ENCODE data around the gene THRA. TPM values are rescaled to one million over a fixed set of nuclear protein-coding genes. Genes with fewer than 3 reads are reported as not detected.

Gene THRA
- total RNA-seq, 1 donor from 2014 or later: 37.0 TPM

DNA sequence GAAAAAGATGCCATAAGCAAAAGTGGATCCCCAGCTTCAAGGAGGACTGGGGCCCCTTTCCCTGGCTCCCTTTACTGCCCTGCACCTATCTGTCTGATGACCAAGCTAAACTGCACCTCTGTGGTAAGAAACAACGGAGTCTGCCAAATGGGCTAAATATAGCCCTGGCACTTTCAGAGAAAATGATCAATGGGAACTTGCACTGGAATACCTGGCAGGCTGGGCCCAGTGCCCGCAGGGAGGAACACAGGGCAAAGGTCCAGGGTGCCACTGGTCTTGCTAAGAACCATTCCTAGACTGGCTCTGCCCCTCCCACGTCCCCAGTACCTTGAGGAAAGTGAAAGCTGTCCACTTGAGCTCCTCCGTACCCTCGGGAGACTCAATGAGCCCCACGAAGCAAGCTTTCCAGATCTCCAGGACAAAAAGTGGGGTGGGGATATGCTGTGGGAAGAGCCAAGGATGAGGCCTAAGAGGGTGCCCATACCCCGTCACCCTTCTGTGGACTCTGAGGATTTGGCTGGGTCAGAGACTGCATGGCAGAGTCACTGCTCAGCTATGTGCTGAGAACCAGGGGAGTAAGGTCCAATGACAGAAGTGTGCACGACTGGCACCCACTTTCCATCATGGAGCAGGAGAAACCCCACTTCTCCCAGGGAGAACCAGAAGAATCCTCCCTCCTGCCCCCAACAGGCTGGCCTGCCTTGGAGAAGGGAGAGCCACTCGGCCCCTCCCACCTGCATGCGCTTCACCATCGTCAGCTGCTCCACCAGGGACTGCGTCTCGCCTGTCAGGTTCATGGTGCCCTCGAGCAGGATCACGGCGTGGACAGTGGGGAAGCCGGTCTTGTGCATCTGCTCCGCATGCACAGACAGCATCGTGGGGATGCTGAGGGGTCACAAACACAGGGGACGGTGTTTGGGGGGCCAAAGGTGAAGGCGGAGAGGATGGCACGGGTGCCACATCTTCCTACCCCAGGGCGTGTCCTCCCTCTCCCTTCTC is 30.1 kb upstream of the THRA start:
- no peak for DNase-seq (ENCODE audit: extremely low spot score, unreplicated experiment)
- Mint-ChIP-seq H3K9me3 (no peaks in the 10 kb centered on the region), H3K27ac (no peak overlapping the region), H3K4me1 (ENCODE audit: unreplicated experiment) (no peaks in the 10 kb centered on the region), H3K4me3 (no peak overlapping the region), H3K36me3 (peaks cover 15% of the 10 kb centered on the region), H3K27me3 (no peaks in the 10 kb centered on the region)
- TF ChIP-seq, protein P1, sequence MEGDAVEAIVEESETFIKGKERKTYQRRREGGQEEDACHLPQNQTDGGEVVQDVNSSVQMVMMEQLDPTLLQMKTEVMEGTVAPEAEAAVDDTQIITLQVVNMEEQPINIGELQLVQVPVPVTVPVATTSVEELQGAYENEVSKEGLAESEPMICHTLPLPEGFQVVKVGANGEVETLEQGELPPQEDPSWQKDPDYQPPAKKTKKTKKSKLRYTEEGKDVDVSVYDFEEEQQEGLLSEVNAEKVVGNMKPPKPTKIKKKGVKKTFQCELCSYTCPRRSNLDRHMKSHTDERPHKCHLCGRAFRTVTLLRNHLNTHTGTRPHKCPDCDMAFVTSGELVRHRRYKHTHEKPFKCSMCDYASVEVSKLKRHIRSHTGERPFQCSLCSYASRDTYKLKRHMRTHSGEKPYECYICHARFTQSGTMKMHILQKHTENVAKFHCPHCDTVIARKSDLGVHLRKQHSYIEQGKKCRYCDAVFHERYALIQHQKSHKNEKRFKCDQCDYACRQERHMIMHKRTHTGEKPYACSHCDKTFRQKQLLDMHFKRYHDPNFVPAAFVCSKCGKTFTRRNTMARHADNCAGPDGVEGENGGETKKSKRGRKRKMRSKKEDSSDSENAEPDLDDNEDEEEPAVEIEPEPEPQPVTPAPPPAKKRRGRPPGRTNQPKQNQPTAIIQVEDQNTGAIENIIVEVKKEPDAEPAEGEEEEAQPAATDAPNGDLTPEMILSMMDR (conservative IDR thresholded peaks at IDR 0.05): no peak

DNA sequence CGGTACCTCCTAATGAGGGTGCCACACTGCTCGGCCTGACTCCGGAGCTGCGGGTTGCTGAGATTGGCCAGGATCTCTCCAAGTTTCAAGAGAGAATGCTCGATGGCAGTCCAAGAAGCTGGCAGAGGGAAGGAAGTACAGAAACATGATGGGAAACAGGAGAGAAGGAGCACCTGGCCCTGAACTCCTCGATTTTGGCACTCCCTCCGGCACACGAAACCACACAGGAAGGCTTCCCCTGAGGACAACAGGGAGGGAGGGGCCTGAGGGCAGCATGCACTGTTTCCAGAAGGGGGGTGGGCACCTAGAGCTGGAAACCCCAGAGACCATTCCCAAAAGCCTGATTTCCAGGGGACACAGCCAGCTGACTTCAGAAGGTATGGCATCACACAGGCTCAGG is 29.4 kb upstream of the THRA start:
- DNase-seq (ENCODE audit: extremely low spot score, unreplicated experiment): no peak
- no peaks in the 10 kb centered on the region for H3K9me3 Mint-ChIP-seq
- no peaks in the 10 kb centered on the region for H3K4me1 Mint-ChIP-seq (ENCODE audit: unreplicated experiment)
- peaks cover 15% of the 10 kb centered on the region for H3K36me3 Mint-ChIP-seq
- H3K4me3 Mint-ChIP-seq: no peak overlapping the region
- no peak overlapping the region for H3K27ac Mint-ChIP-seq
- H3K27me3 Mint-ChIP-seq: no peaks in the 10 kb centered on the region
- TF ChIP-seq, protein P1 (conservative IDR thresholded peaks at IDR 0.05): no peak

DNA sequence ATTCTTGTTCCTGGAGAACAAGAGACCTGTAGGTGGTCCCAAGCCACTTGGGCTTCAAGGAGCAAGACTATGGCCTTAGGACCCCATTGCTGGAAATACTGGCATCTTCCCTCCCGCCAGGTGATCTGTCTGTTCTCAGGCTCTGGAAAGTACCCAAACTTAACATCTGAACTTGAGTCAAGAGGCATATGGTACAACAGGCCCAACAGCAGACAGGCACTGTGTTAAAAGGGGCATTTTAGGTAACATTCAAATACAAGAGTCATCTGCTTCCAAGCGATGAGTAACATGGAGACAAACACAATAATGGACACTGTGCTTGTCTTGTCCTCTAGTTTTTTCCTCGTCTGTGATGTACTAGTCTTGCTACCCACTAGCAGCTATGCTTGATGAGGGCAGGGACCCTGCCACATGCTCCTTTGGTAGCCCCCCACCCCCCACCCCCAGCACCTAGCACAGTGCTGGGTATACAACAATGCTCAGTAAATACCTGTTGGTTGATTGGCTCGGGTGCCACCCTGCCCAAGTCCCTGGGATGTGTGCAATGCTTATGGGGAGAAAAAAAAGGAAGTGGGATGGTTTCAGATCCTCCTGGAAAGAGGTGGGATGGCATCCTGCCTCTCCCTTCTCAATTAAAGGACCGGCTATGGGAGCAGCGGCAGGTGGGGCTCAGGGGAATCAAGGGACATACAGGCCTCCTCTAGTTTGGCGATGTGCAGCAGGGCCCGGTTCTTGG is 28.2 kb upstream of the THRA start:
- H3K27me3 Mint-ChIP-seq: no peaks in the 10 kb centered on the region
- TF ChIP-seq, protein P1 (conservative IDR thresholded peaks at IDR 0.05): no peak
- DNase-seq (ENCODE audit: extremely low spot score, unreplicated experiment): no peak
- H3K27ac Mint-ChIP-seq: no peak overlapping the region
- peaks cover 14% of the 10 kb centered on the region for H3K36me3 Mint-ChIP-seq
- no peaks in the 10 kb centered on the region for H3K9me3 Mint-ChIP-seq
- H3K4me3 Mint-ChIP-seq: no peak overlapping the region
- peaks cover 10% of the 10 kb centered on the region for H3K4me1 Mint-ChIP-seq (ENCODE audit: unreplicated experiment)

DNA sequence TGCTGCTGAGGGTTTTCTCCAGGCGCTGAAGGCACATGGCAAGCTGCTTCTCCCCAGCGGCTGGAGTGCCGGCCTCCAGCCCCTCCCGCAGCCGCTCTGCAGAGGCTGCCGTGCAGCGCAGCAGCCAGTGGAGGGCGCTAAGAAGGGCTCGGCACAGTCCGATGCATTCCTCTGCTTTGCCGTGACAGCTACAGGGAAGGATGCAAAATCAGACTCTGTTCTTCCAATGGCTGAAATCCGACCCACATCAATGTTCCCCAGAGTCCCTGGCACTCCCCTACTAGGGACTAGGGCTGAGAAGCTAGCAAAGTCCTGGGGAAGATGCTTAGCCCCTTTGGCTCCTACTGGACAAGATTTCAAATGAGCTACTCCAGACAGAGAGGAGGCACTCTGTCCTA is 27.6 kb upstream of the THRA start:
- no peak for DNase-seq (ENCODE audit: extremely low spot score, unreplicated experiment)
- no peak overlapping the region for H3K27ac Mint-ChIP-seq
- TF ChIP-seq, protein P1 (conservative IDR thresholded peaks at IDR 0.05): peak; percentile 79

DNA sequence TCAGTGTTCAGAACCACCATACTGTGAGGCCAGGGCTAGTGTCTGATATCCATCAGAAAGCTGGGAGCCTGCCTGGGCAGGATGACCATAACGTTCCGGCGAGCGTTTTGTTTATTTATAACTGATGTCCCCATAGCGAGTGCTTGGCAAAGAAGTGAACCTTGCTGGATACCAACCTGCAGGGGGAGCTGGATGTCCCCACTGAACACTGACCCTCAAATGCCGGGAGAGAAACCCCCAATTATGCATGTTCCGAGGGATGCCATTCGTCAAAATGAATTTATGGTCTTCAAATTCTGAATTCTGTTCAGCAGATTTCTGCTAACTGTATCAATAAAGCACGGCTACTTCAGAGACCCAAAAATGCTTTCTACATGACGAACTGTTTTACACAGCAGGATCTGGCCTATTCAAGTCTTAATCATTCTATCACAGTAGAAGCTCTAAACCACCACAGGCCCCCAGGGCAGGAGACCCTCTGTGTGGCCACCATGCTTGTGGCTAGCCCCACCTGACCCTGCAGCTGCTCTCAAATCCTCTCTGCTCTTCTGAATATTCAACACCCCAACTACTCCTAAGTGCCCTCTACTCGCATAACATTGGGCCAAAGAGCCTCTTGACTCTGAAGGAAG is 23.8 kb upstream of the THRA start:
- Mint-ChIP-seq H3K36me3 (peaks cover 4% of the 10 kb centered on the region), H3K9me3 (no peaks in the 10 kb centered on the region), H3K27me3 (no peaks in the 10 kb centered on the region), H3K4me1 (ENCODE audit: unreplicated experiment) (peaks cover 10% of the 10 kb centered on the region), H3K4me3 (no peak overlapping the region), H3K27ac (peak overlapping the region; percentile 50)
- DNase-seq (ENCODE audit: extremely low spot score, unreplicated experiment): no peak
- TF ChIP-seq, protein P1 (conservative IDR thresholded peaks at IDR 0.05): peak; percentile 71

More for the DNA sequence above, 27.6 kb upstream of the THRA start:
- Mint-ChIP-seq H3K36me3 (peaks cover 11% of the 10 kb centered on the region), H3K27me3 (no peaks in the 10 kb centered on the region), H3K9me3 (no peaks in the 10 kb centered on the region), H3K4me3 (no peak overlapping the region), H3K4me1 (ENCODE audit: unreplicated experiment) (peaks cover 10% of the 10 kb centered on the region)
